GM19035 (cell line): ENCODE data around the gene FAM163A.
"Not testable (repeated sequence)": the region's sequence is repeated elsewhere in the genome, so short reads cannot be mapped to it uniquely, and the experiment has no call there.

Source experiments
- ATAC-seq: cut with Tn5 transposase; IDR thresholded peaks from one replicate; pipeline ENCODE4 v1.9.1; 2021; ENCODE audit not compliant: unreplicated experiment

Gene FAM163A

DNA sequence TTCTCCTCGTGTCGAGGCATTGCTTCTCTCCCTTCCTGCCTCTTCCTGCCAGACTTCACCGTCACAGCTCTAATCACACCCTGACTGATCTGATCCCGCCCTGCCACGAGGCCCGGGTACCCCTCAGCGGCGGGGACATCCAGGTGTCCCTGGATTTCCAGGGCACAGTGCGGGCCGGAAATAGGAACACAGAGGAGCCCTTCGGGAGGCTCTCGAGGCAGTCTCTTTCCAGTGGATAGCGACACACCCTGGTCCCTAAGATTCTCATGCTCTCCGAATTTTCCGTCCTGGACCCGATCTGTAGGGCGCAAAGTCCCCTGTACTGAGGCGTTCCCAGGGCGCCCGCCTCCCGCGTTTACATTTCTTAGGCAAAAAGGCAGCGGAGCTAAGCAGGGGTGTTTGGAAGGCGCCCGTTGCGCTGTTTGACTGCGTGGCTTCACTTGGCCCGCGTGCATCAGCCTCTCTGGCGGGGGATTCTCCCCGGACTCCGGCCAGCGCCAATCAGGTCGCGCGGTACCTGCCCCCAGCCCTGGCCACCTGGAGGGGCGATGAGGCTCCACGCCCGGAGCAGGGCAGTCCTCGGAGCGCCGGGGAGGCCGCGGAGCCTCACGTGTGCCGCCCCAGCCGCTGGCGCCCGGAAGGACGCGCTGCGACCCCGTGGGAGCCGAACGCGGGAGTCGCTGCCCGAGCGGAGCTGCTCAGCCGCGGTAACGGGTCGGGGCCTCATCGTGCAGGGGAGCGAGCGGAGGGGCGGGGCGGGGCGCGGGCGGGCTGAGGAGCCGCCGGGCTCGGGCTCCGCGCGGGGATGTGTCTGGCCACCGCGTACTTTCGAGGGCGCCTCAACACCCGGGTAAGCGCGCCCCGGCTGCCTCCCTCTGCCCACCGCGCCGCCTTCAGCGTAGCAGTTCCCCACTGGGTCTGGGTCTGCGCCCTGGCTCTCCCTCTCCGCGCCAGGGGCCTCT, at the start of gene FAM163A:
Gene FAM163A, plus strand, starts transcription at position 575 of the 962 bp plus-strand sequence. CDS start 69,807 bp downstream, outside the sequence.
- no peak for ATAC-seq

DNA sequence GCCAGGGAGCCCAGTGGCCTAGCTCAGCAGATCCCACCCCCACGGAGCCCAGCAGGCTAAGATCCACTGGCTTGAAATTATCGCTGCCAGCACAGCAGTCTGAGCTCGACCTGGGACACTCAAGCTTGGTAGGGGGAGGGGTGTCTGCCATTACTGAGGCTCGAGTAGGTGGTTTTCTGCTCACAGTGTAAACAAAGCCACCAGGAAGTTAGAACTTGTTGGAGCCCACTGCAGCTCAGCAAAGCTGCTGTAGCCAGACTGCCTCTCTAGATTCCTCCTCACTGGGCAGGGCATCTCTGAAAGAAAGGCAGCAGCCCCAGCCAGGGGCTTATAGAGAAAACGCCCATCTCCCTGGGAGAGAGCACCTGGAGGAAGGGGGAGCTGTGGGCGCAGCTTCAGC, 48.6 kb upstream of the FAM163A start:
- not testable (repeated sequence) for ATAC-seq

GRCh38 chr1:179702946-179703539, 40.0 kb upstream of the FAM163A start:
- ATAC-seq = no peak

DNA sequence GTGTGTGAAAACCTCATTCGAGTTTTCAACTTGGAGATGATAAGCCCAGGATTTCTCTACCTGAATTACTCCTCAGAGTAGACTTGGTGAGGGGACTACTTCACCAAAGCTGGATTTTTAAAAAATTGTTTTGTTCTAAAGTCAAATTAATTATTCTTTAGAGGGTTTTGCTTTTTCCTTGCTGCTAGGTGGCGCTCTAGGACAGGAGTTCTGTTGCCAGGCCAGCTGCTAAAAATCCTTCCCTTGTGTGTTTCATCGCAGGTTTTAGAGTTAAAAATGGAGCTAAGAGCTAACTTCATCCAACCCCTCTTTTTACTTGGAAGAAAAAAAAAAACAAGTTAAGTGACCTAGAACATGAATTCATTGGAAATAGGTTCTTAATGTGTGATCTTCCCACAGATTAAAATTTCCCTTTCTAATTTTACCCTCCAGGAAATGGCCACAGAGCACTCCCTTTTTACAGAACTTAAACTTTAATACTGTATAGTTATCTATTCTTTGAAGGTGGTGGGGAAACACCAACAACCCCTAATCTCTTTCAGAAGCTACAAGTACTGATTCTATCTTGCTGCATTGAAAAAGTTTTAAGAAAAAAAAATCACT, 36.7 kb upstream of the FAM163A start:
- ATAC-seq = no peak

DNA sequence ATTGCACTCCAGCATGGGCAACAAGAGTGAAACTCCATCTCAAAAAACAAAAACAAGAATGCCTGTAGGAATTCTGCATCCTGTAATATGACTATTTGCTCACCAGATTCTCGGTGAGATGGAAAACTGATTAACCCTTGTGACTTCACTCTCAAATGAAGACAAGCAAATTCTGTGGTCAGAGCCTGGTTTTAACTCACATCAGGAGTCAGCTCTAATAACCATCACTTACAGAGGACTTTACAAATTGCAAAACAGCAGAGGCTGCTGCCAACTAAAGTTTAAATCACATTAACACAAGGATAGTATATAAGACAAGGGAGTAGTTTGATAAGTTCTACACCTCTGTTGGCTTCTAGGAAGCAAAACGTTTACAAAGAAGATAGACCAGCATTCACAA, 35.7 kb upstream of the FAM163A start:
- ATAC-seq = no peak

GRCh38 chr1:179708434-179709195, 34.5 kb upstream of the FAM163A start:
- ATAC-seq = no peak

DNA sequence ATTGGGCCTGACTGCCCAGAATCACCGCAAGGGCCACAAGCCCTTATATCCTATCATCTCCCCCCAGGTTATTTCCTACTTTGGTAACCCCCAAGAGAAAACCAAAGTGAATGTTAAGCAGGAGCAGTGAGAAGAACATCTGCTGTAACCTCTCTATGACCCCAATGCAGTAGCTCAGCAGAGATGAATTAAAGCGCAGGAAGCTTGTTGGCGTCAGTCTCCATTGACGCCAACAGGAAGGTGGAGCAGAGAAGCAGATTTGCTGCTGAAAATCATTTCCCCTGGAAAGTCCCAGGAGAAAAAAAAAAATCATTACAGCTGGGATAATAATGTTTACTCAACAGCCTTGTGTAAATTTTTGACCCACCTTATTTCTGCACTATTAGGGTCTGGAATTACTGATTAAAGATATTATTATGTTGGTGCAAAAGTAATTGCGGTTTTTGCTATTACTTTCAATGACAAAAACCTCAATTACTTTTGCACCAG, 33.2 kb upstream of the FAM163A start:
- peak; percentile 65 for ATAC-seq

DNA sequence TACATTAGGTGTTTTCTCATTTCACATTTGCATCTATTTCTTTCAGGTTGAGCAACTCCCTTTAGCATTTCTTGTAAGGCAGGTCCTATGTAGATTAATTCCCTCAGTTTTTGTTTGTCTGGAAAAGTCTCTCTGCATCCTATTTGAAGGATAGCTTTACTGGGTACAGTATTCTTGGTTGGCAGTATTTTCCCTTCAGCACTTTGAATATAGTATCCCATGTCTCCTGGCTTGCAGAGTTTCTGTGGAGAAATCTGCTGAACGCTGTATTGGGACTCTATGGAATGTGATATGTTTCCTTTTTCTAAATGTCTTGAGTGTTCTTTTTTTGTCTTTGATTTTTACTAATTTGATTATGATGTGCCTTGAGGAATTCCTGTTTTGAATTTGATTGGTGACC, 28.9 kb upstream of the FAM163A start:
- ATAC-seq = no peak

DNA sequence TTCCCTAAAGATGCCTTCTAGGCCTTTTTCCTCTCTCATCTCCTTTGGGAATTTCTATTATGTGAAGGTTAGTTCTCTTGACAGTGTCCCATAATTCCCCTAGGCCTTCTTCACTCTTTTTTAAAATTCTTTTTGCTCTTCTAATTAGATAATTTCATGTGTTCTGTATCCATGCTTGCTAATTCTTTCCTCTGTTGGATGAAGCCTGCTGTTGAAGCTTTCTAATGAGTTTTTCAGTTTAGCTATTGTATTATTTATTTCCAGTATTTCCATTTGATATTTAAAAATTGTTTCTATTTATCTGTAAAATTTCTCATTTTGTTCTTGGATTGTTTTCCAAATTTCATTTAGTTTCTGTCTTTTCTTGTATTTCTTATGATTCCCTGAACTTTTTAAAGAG, 28.5 kb upstream of the FAM163A start:
- no peak for ATAC-seq

DNA sequence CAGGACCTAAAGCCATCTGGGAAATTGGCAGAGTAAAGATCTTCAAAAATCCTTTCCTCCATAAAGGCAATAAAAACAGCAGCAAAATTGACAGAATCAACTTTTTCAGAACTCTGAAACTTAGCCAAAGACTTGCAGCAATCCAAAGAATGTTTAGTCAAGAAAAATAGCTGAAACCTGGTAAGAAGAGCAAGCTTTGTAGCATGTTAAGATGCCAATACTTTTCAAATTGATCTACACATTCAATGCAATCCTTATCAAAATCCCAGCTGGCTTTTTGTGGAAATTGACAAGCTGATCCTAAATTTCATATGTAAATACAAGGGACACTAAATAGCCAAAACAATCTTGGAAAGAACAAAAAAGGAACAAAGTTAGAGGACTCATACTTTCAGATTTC, 23.8 kb upstream of the FAM163A start:
- ATAC-seq = no peak

- no peak for ATAC-seq
These were observed 14.8 kb upstream of the FAM163A start for GRCh38 chr1:179728271-179728670.

DNA sequence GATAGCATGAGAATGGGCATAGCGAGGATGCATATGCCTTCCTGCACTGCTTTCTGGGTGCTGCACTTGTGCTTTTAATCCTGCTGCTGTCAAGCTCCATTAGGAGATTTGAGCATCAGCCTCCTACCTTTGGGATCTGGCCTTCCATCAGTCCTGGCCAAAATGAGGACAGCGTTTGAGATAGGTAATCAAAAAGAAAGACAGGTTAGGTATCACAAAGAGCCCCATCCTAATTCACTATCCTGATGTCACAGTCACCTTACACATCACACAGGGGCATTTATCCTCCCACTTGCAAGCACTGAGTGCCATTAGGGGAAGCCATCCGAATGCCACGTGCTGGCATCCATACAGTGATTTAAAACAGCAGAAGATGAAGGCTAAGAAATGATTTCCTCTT, 13.2 kb upstream of the FAM163A start:
- ATAC-seq = no peak

DNA sequence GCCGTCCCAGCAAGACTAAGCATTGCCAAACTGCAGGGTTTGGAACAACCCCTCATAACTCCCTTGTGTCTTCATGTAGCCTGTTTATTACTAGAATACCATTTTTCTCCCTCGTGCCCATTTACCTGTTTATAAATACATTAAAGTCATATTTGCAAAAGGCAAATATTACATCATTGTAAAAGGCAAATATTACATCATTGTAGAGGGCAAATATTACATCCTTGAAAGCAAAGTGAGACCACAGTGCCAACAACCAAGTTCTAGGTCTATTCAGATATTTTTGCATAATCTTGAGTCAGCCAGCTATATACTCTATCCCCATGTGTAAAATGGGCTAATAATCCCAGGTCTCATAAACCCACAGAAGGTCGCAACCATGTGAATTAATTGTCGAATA, 11.4 kb upstream of the FAM163A start:
- ATAC-seq = no peak

- no peak for ATAC-seq
These were observed 800 bp upstream of the FAM163A start for GRCh38 chr1:179742291-179742690.

- ATAC-seq = no peak
These were observed 749 bp downstream of the FAM163A start for GRCh38 chr1:179743679-179744400.

GRCh38 chr1:179744401-179745130, 1.5 kb downstream of the FAM163A start:
- no peak for ATAC-seq

GRCh38 chr1:179745131-179745611, 2.1 kb downstream of the FAM163A start:
- ATAC-seq = no peak

- no peak for ATAC-seq
These were observed 2.7 kb downstream of the FAM163A start for GRCh38 chr1:179745743-179746142.

GRCh38 chr1:179747611-179748010, 4.5 kb downstream of the FAM163A start:
- ATAC-seq = no peak
